ENCODE data around the gene RYR1.
A peak's percentile ranks its signal among the peaks of the same experiment; 100 is the strongest.

Gene RYR1

GRCh38 chr19:38519168-38519567 lies 85.7 kb downstream of the RYR1 start:
- DNase-seq, result no peak

DNA sequence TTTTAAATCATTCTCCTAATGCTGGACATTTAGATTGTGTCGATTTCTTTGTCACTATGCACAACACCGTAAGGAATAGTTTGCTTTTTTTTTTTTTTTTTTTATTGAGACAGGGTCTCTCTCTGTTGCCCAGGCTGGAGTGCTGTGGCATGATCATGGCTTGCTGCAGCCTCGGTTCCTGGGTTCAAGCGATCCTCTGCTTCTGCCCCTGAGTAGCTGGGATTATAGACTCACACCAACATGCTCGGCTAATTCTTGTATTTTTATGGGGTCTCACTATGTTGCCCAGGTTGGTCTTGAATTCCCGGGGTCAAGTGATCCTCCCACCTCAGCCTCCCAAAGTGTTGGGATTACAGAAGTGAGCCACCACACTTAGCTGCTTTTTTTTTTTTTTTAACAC lies 86.5 kb downstream of the RYR1 start:
- DNase-seq, result no peak

GRCh38 chr19:38522915-38523314 lies 89.4 kb downstream of the RYR1 start:
- DNase-seq, result no peak

DNA sequence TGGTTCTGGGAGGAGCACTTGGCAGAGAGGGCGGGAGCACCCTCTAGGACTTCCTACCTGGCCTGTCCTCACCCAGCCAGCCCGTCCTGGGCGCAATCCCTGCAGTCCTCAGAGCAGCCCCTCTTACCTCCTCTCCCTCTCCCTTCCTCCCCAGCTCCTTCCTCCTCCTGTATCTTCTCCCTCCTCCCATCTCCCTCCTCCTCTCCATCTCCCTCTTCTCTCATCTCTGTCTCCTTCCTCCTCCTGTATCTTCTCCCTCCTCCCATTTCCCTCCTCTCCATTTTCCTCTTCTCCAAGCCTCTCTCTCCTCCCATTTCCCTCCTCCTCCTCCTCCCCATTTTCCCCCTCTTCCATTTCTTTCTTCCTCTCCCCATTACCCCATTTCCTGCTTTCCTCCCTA lies 89.8 kb downstream of the RYR1 start:
- DNase-seq, result no peak

DNA sequence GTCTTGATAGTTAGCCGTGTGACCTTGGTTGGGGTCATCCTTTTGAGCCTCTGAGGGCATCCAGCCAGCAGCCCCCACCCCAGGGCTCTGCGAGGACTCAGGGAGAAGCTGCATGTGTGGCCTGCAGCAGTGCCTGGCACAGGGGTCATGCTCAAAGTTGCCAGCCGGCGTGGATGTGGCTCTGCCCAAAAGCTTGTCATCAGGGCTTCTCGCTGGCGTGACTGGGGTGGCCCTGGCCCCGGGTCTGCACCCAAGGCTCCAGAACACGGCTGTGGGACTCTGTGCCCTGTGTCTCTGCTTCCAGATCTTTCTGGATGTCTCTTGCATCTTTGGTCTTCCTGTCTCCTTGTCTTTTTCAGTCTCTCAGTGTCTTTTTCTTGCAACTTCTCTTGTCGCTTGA lies 90.9 kb downstream of the RYR1 start:
- DNase-seq, result no peak

DNA sequence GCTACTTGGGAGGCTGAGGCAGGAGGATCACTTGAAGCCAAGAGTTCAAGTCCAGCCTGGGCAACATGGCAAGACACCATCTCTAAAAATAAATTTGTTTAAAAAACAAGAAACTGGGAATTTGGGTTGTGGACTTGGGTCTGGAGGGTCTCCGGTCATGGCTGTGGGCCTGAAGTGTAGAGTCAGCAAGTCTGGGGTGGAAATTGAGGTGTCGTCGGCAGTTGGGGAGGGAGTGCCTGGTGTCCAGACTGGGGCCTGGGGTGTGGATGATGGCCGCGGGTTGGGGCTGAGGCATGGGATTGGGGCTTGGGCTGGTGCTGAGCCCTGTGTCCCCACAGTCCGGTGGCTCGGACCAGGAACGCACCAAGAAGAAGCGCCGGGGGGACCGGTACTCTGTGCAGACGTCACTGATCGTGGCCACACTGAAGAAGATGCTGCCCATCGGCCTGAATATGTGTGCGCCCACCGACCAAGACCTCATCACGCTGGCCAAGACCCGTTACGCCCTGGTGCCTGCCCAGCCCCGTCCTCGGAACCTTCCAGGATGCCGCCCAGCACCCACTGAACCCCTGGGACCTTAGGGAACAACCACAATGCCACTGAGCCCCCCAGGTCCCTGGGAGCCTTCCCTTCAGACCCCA lies 91.6 kb downstream of the RYR1 start:
- DNase-seq, result no peak

DNA sequence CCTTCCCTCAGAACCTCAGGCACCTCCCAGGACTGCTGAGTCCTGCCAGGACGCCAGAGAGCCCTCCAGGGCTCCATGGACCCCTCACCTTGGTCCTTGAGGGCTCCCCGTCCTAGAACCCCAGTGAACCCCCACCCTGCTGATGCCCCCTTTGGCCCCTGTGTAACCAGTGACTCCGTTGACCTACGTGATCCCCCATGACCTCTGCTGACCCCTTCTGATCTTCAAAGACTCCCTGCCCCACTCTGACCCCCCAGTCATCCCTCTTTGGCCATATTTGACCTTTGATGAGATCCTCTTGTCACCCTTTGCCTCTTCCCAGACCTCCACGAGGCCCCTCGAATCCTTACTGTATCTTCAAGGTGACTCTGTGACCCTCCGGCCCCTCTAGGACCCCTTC lies 92.9 kb downstream of the RYR1 start:
- DNase-seq, result no peak

DNA sequence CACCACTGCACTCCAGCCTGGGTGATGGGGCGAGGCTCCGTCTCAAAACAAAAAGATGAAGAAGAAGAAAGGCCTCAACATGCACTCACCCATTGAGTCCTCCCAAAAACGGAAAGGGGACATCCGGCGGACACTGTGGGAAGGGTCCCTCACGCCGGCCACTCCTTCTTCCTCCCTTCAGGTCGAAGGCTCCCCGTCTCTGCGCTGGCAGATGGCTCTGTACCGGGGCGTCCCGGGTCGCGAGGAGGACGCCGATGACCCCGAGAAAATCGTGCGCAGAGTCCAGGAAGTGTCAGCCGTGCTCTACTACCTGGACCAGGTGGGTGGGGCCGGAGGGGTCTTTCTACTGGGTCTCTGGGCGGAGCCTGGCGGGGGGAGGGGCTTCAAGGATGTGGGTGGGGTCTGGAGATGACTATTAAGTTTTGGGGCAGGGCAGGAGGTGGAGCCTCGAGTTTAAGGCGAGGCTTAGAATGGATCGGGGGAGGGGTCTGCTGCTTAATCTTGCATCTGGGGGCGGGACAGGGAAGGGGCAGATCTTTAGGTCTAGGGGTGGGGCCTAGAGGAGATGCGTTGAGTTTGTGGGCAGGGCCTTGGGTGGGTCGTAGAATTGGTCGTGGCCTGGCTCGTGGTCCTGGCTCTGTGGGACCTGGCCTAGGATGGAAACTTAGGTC lies 94.1 kb downstream of the RYR1 start:
- no peak for DNase-seq

GRCh38 chr19:38528213-38528755 lies 94.8 kb downstream of the RYR1 start:
- DNase-seq, result no peak

DNA sequence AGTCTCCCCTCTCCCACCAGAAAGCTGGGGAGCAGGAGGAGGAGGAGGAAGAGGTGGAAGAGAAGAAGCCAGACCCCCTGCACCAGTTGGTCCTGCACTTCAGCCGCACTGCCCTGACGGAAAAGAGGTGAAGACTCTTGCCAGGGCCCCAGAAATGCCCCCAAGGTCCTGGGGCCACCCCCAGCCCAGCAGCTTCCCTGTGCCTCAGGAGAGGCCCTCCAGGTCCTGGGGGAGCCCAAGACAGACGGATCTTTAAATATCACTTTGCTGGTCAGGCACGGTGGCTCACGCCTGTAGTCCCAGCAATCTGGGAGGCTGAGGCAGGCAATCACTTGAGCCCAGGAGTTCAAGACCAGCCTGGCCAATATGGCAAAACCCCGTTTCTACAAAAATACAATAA lies 95.4 kb downstream of the RYR1 start:
- no peak for DNase-seq

- DNase-seq, result no peak
Observed at GRCh38 chr19:38531515-38531914, 98.0 kb downstream of the RYR1 start.

- DNase-seq, result no peak
Observed at GRCh38 chr19:38532939-38533338, 99.4 kb downstream of the RYR1 start.

DNA sequence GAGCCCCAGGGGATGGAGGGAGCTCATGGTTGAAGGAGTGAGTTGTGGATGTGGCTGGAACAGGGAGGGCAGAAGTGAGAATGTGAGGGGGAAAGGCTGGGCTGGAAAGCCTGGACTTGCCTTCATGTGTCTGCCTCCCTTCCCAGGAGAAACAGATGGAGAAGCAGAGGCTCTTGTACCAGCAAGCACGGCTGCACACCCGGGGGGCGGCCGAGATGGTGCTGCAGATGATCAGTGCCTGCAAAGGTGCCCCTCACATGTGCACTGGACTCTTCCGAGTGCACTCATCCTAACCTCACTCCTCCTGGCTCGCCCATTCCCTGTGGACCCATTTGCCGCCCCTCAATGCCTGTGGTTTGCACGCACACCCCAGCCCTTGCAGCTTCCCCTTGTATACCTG lies 101.1 kb downstream of the RYR1 start:
- DNase-seq, result no peak

DNA sequence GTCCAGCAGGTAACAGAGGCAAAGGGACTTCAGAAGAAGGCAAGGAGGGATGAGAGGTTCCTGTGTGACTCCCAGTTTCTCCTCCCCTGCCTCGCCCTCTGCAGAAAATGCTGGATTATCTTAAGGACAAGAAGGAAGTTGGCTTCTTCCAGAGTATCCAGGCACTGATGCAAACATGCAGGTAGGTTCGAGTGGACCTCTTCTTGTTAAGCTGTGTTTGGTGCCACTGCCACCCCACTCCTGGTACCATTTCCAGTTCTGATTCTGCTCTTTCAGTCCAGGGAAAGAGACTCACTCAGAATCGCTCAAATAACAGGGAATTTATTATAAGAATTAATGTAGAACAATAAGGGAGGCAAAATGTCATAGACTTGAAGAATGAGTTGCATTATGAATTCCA lies 101.7 kb downstream of the RYR1 start:
- DNase-seq, result no peak

DNA sequence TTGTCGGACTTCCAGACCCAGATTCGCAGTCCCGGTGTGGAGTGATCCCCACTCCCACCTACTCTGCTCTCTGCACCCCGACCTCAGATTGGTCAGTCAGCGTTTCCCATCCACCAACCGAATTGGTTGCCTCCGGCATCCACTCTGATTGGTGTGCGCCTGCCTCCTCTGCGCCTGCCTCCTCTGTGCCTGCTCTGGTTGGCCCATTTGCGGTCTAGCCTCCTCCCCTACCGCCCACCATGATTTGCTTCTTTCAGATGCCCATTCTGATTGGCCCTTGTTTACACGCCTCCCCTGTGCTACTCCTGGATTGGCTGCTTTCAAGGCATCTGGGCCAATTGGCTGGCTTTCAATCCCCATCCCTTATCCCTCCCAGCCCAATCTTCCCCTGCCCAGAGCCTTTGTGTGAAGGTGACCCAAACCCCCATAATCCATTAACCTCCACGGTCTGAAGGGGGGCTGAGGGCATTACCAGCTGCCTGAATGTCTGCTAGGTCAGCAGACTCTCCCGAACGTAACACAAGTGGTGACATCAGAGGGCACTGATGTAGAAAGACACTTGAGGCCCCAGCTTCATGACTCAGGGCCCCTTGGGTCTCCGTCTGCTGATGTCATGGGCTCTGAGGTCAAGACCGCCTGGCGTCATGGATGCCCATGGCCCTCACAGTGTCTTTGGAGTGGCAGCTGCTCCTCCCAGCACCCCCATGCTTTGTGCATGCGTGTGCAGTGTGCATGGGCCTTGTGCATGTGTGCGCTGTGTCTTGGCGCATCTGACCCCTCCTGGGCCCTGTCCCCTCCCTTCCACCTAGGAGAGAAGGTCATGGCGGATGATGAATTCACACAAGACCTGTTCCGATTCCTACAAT lies 103.8 kb downstream of the RYR1 start:
- DNase-seq, result no peak

GRCh38 chr19:38538386-38538785 lies 104.9 kb downstream of the RYR1 start:
- DNase-seq, result no peak

DNA sequence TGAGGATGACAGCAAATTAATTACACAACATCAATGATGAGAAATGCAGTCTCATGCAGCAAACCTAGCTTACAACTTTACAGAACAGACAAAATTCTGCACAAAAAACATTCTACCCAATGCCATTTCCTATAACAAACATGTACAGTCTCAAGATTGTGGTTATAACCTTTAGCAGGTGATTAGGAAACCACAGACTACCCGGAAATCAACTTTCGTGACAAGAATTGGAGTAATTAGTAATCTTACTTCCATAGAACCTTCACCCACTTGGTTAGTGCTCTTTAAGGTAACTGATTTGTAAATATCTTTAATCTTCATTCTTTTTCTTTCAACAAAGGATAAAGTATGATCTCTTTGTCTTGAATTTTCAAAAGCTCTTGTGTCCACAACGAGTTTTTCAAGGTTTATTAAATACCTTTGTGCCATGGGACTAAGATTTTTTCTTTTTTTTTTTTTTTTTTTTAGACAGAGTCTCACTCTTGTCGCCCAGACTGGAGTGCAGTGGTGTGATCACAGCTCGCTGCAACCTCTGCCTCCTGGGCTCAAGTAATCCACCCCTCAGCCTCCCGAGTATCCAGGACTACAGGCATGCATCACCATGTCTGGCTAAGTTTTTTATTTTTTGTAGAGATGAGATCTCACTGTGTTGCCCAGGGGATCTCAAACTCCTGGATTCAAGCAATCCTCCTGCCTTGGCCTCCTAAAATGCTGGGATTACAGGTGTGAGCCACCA lies 105.5 kb downstream of the RYR1 start:
- DNase-seq, result peak; percentile 53

GRCh38 chr19:38539751-38540150 lies 106.3 kb downstream of the RYR1 start:
- DNase-seq, result no peak

GRCh38 chr19:38542040-38542439 lies 108.5 kb downstream of the RYR1 start:
- no peak for DNase-seq

DNA sequence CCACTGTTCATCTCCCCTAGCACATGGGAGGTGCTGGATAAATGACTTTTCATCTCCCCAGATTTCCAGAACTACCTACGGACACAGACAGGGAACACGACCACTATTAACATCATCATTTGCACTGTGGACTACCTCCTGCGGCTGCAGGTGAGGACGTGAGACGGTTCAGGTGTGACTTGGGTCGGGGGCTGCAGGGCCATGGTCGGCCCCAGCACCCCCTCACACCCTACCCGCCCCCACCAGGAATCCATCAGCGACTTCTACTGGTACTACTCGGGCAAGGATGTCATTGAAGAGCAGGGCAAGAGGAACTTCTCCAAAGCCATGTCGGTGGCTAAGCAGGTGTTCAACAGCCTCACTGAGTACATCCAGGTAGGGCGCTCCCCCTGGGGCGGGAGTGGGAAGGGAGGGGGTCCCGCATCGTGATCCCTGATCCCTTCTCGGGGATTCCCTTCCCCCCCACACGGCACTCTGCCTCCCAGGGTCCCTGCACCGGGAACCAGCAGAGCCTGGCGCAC lies 109.9 kb downstream of the RYR1 start:
- no peak for DNase-seq

DNA sequence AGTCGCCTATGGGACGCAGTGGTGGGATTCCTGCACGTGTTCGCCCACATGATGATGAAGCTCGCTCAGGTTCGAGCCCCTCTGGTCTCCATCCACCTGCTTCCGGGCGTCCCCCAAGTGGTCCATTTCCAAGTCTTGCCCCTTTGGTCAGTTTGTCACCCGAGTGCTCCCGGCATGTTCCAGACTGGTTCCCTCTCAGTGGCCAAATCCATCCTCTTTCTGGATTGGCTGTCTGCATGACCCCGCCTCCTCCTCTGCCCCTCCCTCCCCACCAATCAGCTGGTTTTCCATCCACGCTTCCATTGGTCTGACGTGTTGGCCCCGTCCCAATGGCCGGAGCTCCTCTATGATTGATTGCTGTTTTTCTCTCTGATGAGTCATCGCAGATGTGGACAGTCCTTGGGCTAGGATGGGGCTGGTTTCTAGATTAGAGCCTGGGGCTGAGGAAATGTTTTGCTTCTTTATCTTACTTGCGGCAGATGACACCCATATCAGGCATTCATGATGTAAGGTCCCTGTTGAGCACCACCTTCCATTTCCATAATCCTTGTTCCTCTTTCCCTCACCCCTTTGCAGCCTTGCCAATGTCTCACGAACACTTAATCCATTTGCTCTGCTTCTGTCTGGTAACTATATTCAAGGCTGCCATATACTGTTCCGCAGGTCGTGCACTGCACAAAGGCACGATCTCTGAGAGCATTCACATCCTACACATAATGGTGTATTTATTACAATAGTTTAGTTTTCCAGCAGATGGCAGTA lies 110.5 kb downstream of the RYR1 start:
- peak; percentile 21 for DNase-seq

Measured in retina (tissue), 1 donor.